ENCODE results near the gene GPN2. TPM values are rescaled to one million over a fixed set of nuclear protein-coding genes. Genes with fewer than 3 reads are reported as not detected.

GPN2 gene
- polyA plus RNA-seq, 2 of the 4 experiments (the other 2 are of a cell fraction): 16.9 to 18.1 TPM

DNA sequence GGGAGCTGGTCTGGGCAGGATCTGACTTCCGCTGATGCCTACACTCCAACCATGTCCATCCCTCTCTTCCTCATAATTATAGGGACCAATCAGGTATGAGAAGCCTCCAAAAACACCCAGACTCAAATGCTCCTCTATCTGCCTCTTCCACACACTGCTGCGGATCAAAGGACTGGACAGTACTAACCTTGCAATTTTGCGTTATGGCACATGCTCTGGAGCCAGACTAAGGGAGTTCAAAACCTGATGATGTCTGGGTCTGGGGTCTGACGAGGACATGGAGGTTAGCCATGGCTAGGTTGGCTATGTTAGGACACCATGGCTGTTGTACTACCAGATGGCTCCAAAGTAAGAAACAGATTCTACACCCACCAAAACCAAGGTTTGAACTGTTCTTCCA lies 10.3 kb downstream of the GPN2 start:
- Histone ChIP-seq H3K4me3 (no peak overlapping the region), H3K4me2 (no peak overlapping the region), H3K9me3 (no peaks in the 10 kb centered on the region), H3K27ac (no peak overlapping the region), H3K4me1 (no peaks in the 10 kb centered on the region)
- ChIA-PET CTCF (interaction anchor here (0.9 to 10.7 kb wide), 8 partner anchors 10 to 282 kb away, joined by 3 to 69 read pairs (median 10); partner anchors contain the start of genes GPATCH3 and GPN2), POLR2A (interaction anchor here (0.6 to 1.3 kb wide), 2 partner anchors 14 to 15 kb away, joined by 3 to 4 read pairs; no protein-coding TSS in a partner anchor)
- DNase-seq (ENCODE audit: low read depth in 1 of 2, low spot score in 1 of 2): no peak
- ATAC-seq: no peak
- TF ChIP-seq MYC (IDR thresholded peaks at IDR 0.05; ENCODE audit: borderline replicate concordance, low read length) (no peak), CEBPB (IDR thresholded peaks at IDR 0.05) (no peak), NR3C1 (IDR thresholded peaks at IDR 0.05) (no peak), EHF (CRISPR knock-in tag; IDR thresholded peaks at IDR 0.05) (no peak), SREBF2 (IDR thresholded peaks at IDR 0.05) (no peak)
- WGBS (ENCODE audit: missing lambda C conversion rate): 96% methylated on average over 3 of the region's 4 CpGs
- no peak for FAIRE-seq

DNA sequence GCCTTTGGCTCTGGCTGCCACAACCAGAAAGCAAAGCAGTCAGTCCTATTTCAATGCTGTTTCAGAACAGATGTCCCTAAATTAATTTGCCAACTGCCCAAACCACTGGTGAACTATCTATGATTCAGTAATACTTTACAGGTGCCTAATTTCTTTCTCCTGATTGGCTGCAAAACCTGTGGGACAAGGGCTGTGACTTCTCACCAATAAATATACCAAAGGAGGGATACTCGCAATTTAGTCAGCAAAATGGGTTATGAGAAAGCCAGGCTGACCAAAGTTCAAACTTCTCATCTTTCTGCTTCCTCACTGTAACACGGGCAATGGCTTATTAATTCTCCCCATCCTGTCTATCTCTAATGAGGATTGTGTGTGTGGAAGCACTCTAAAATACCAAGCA lies 12.8 kb downstream of the GPN2 start:
- ATAC-seq: no peak
- ChIA-PET POLR2A (no interaction called here), CTCF (interaction anchor here (0.9 to 10.7 kb wide), 12 partner anchors 9 to 275 kb away, joined by 3 to 69 read pairs (median 12); partner anchors contain the start of genes GPATCH3, SFN and ZDHHC18)
- TF ChIP-seq, protein P1, sequence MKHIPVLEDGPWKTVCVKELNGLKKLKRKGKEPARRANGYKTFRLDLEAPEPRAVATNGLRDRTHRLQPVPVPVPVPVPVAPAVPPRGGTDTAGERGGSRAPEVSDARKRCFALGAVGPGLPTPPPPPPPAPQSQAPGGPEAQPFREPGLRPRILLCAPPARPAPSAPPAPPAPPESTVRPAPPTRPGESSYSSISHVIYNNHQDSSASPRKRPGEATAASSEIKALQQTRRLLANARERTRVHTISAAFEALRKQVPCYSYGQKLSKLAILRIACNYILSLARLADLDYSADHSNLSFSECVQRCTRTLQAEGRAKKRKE (CRISPR knock-in tag; IDR thresholded peaks at IDR 0.05; ENCODE audit: low read depth): no peak
- TF ChIP-seq TP53 (CRISPR knock-in tag; IDR thresholded peaks at IDR 0.05) (no peak), FOSB (CRISPR knock-in tag; IDR thresholded peaks at IDR 0.05) (no peak), CBX2 (IDR thresholded peaks at IDR 0.05; ENCODE audit: borderline replicate concordance, low read depth) (no peak), NFE2L2 (conservative IDR thresholded peaks at IDR 0.05; ENCODE audit: low read length) (no peak), RNF2 (IDR thresholded peaks at IDR 0.05; ENCODE audit: borderline replicate concordance, low read depth) (no peak), POLR2AphosphoS2 (conservative IDR thresholded peaks at IDR 0.05; ENCODE audit: low read length) (no peak), NPAS2 (CRISPR knock-in tag; IDR thresholded peaks at IDR 0.05; ENCODE audit: borderline replicate concordance) (no peak), RFX5 (IDR thresholded peaks at IDR 0.05) (no peak), ZSCAN20 (CRISPR knock-in tag; IDR thresholded peaks at IDR 0.05) (no peak), RAD21 (conservative IDR thresholded peaks at IDR 0.05 in 1 of 2, IDR thresholded peaks at IDR 0.05 in 1 of 2) (no peak), HDAC2 (IDR thresholded peaks at IDR 0.05) (no peak), JUNB (IDR thresholded peaks at IDR 0.05) (no peak)
- TF ChIP-seq, protein P2, sequence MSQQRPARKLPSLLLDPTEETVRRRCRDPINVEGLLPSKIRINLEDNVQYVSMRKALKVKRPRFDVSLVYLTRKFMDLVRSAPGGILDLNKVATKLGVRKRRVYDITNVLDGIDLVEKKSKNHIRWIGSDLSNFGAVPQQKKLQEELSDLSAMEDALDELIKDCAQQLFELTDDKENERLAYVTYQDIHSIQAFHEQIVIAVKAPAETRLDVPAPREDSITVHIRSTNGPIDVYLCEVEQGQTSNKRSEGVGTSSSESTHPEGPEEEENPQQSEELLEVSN (IDR thresholded peaks at IDR 0.05; ENCODE audit: borderline replicate concordance, low read depth): no peak
- TF ChIP-seq, protein P3, sequence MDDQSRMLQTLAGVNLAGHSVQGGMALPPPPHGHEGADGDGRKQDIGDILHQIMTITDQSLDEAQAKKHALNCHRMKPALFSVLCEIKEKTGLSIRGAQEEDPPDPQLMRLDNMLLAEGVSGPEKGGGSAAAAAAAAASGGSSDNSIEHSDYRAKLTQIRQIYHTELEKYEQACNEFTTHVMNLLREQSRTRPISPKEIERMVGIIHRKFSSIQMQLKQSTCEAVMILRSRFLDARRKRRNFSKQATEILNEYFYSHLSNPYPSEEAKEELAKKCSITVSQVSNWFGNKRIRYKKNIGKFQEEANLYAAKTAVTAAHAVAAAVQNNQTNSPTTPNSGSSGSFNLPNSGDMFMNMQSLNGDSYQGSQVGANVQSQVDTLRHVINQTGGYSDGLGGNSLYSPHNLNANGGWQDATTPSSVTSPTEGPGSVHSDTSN (IDR thresholded peaks at IDR 0.05): no peak
- TF ChIP-seq, protein P4, sequence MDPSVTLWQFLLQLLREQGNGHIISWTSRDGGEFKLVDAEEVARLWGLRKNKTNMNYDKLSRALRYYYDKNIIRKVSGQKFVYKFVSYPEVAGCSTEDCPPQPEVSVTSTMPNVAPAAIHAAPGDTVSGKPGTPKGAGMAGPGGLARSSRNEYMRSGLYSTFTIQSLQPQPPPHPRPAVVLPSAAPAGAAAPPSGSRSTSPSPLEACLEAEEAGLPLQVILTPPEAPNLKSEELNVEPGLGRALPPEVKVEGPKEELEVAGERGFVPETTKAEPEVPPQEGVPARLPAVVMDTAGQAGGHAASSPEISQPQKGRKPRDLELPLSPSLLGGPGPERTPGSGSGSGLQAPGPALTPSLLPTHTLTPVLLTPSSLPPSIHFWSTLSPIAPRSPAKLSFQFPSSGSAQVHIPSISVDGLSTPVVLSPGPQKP (IDR thresholded peaks at IDR 0.05; ENCODE audit: low read depth, low read length): no peak
- TF ChIP-seq, protein P5, sequence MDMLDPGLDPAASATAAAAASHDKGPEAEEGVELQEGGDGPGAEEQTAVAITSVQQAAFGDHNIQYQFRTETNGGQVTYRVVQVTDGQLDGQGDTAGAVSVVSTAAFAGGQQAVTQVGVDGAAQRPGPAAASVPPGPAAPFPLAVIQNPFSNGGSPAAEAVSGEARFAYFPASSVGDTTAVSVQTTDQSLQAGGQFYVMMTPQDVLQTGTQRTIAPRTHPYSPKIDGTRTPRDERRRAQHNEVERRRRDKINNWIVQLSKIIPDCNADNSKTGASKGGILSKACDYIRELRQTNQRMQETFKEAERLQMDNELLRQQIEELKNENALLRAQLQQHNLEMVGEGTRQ (IDR thresholded peaks at IDR 0.05): no peak
- TF ChIP-seq, protein P6, sequence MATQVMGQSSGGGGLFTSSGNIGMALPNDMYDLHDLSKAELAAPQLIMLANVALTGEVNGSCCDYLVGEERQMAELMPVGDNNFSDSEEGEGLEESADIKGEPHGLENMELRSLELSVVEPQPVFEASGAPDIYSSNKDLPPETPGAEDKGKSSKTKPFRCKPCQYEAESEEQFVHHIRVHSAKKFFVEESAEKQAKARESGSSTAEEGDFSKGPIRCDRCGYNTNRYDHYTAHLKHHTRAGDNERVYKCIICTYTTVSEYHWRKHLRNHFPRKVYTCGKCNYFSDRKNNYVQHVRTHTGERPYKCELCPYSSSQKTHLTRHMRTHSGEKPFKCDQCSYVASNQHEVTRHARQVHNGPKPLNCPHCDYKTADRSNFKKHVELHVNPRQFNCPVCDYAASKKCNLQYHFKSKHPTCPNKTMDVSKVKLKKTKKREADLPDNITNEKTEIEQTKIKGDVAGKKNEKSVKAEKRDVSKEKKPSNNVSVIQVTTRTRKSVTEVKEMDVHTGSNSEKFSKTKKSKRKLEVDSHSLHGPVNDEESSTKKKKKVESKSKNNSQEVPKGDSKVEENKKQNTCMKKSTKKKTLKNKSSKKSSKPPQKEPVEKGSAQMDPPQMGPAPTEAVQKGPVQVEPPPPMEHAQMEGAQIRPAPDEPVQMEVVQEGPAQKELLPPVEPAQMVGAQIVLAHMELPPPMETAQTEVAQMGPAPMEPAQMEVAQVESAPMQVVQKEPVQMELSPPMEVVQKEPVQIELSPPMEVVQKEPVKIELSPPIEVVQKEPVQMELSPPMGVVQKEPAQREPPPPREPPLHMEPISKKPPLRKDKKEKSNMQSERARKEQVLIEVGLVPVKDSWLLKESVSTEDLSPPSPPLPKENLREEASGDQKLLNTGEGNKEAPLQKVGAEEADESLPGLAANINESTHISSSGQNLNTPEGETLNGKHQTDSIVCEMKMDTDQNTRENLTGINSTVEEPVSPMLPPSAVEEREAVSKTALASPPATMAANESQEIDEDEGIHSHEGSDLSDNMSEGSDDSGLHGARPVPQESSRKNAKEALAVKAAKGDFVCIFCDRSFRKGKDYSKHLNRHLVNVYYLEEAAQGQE (IDR thresholded peaks at IDR 0.05): no peak
- TF ChIP-seq, protein P7, sequence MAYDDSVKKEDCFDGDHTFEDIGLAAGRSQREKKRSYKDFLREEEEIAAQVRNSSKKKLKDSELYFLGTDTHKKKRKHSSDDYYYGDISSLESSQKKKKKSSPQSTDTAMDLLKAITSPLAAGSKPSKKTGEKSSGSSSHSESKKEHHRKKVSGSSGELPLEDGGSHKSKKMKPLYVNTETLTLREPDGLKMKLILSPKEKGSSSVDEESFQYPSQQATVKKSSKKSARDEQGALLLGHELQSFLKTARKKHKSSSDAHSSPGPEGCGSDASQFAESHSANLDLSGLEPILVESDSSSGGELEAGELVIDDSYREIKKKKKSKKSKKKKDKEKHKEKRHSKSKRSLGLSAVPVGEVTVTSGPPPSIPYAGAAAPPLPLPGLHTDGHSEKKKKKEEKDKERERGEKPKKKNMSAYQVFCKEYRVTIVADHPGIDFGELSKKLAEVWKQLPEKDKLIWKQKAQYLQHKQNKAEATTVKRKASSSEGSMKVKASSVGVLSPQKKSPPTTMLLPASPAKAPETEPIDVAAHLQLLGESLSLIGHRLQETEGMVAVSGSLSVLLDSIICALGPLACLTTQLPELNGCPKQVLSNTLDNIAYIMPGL (CRISPR knock-in tag; IDR thresholded peaks at IDR 0.05; ENCODE audit: borderline replicate concordance): no peak
- 54% methylated on average over 2 of the region's 2 CpGs for WGBS (ENCODE audit: missing lambda C conversion rate)
- Histone ChIP-seq H3K4me2 (no peak overlapping the region), H3K4me1 (no peaks in the 10 kb centered on the region), H3K9me3 (no peaks in the 10 kb centered on the region), H3K4me3 (no peak overlapping the region), H3K27ac (no peak overlapping the region)
- no peak for DNase-seq (ENCODE audit: low read depth in 1 of 2, low spot score in 1 of 2)
- FAIRE-seq: no peak
